ENCODE data around the gene TXLNB. TPM values are rescaled to one million over a fixed set of nuclear protein-coding genes. Genes with fewer than 3 reads are reported as not detected.

The TXLNB gene
- total RNA-seq (2022) (0.07 TPM in 1 of 2 replicates, not detected in the other), Bru-seq, nascent RNA (percentile 5 among the genes with signal in this experiment), BruChase-seq, experiment 1, labeled RNA remaining after a 6-hour chase (not detected), BruChase-seq, experiment 2, labeled RNA remaining after a 2-hour chase (not detected)
- long read RNA-seq = 0 reads

GRCh38 chr6:139291813-139292619 lies at the start of gene TXLNB:
TSS of gene TXLNB (minus strand) at chr6:139291998. CDS start at chr6:139288899, 3,099 bp downstream.
- no peak within 1 kb of the TSS for H3K4me3 Mint-ChIP-seq (ENCODE audit: low read depth, unreplicated experiment)
- CTCF ChIA-PET = no interaction called here
- no peak within 1 kb of the TSS for H3K27ac Mint-ChIP-seq (ENCODE audit: unreplicated experiment)

GRCh38 chr6:139341060-139341459 lies 49.3 kb upstream of the TXLNB start:
- Mint-ChIP-seq H3K4me3 (ENCODE audit: low read depth, unreplicated experiment) (no peak overlapping the region), H3K4me1 (ENCODE audit: low read depth, unreplicated experiment) (no peaks in the 10 kb centered on the region), H3K27me3 (ENCODE audit: unreplicated experiment) (no peaks in the 10 kb centered on the region), H3K36me3 (ENCODE audit: insufficient read depth, unreplicated experiment) (no peaks in the 10 kb centered on the region), H3K27ac (ENCODE audit: unreplicated experiment) (no peak overlapping the region), H3K9me3 (ENCODE audit: low read depth, unreplicated experiment) (no peaks in the 10 kb centered on the region)
- intact Hi-C loops (cut with micrococcal nuclease; ENCODE audit: unreplicated experiment) = no loop called here
- no peak for DNase-seq
- TF ChIP-seq CTCF (IDR thresholded peaks at IDR 0.05; ENCODE audit: unreplicated experiment) = no peak
- no TSS peak for BruUV-seq (replicated peaks)
- CTCF ChIA-PET = no interaction called here

More at GRCh38 chr6:139291813-139292619, at the start of gene TXLNB:
- TF ChIP-seq CTCF (IDR thresholded peaks at IDR 0.05; ENCODE audit: unreplicated experiment) = no peak
- H3K9me3 Mint-ChIP-seq (ENCODE audit: low read depth, unreplicated experiment) = no peaks in the 10 kb centered on the region
- H3K36me3 Mint-ChIP-seq (ENCODE audit: insufficient read depth, unreplicated experiment) = no peaks in the 10 kb centered on the region
- H3K4me1 Mint-ChIP-seq (ENCODE audit: low read depth, unreplicated experiment) = peaks cover 29% of the 10 kb centered on the region
- no peaks in the 10 kb centered on the region for H3K27me3 Mint-ChIP-seq (ENCODE audit: unreplicated experiment)
- BruUV-seq (replicated peaks) = no TSS peak
- no peak for DNase-seq
- intact Hi-C loops (cut with micrococcal nuclease; ENCODE audit: unreplicated experiment) = no loop called here

GRCh38 chr6:139338795-139339194 lies 47.0 kb upstream of the TXLNB start:
- no peak overlapping the region for H3K27ac Mint-ChIP-seq (ENCODE audit: unreplicated experiment)
- H3K36me3 Mint-ChIP-seq (ENCODE audit: insufficient read depth, unreplicated experiment) = no peaks in the 10 kb centered on the region
- H3K4me3 Mint-ChIP-seq (ENCODE audit: low read depth, unreplicated experiment) = no peak overlapping the region
- intact Hi-C loops (cut with micrococcal nuclease; ENCODE audit: unreplicated experiment) = no loop called here
- DNase-seq = no peak
- no peaks in the 10 kb centered on the region for H3K4me1 Mint-ChIP-seq (ENCODE audit: low read depth, unreplicated experiment)
- CTCF ChIA-PET = no interaction called here
- BruUV-seq (replicated peaks) = no TSS peak
- TF ChIP-seq CTCF (IDR thresholded peaks at IDR 0.05; ENCODE audit: unreplicated experiment) = no peak
- no peaks in the 10 kb centered on the region for H3K9me3 Mint-ChIP-seq (ENCODE audit: low read depth, unreplicated experiment)
- no peaks in the 10 kb centered on the region for H3K27me3 Mint-ChIP-seq (ENCODE audit: unreplicated experiment)

- TF ChIP-seq CTCF (IDR thresholded peaks at IDR 0.05; ENCODE audit: unreplicated experiment) = no peak
- no peak overlapping the region for H3K27ac Mint-ChIP-seq (ENCODE audit: unreplicated experiment)
- no peaks in the 10 kb centered on the region for H3K4me1 Mint-ChIP-seq (ENCODE audit: low read depth, unreplicated experiment)
- no peaks in the 10 kb centered on the region for H3K27me3 Mint-ChIP-seq (ENCODE audit: unreplicated experiment)
- DNase-seq = no peak
- no peak overlapping the region for H3K4me3 Mint-ChIP-seq (ENCODE audit: low read depth, unreplicated experiment)
- no peaks in the 10 kb centered on the region for H3K36me3 Mint-ChIP-seq (ENCODE audit: insufficient read depth, unreplicated experiment)
- intact Hi-C loops (cut with micrococcal nuclease; ENCODE audit: unreplicated experiment) = no loop called here
- no TSS peak for BruUV-seq (replicated peaks)
- no peaks in the 10 kb centered on the region for H3K9me3 Mint-ChIP-seq (ENCODE audit: low read depth, unreplicated experiment)
- CTCF ChIA-PET = interaction anchor here (0.5 kb wide), 1 partner anchor 611 kb away, joined by 3 read pairs; no protein-coding TSS in a partner anchor
Observed at GRCh38 chr6:139337830-139338229, 46.0 kb upstream of the TXLNB start.
